Measurements from ENCODE around the gene JPH2.

- TF ChIP-seq, protein P1, sequence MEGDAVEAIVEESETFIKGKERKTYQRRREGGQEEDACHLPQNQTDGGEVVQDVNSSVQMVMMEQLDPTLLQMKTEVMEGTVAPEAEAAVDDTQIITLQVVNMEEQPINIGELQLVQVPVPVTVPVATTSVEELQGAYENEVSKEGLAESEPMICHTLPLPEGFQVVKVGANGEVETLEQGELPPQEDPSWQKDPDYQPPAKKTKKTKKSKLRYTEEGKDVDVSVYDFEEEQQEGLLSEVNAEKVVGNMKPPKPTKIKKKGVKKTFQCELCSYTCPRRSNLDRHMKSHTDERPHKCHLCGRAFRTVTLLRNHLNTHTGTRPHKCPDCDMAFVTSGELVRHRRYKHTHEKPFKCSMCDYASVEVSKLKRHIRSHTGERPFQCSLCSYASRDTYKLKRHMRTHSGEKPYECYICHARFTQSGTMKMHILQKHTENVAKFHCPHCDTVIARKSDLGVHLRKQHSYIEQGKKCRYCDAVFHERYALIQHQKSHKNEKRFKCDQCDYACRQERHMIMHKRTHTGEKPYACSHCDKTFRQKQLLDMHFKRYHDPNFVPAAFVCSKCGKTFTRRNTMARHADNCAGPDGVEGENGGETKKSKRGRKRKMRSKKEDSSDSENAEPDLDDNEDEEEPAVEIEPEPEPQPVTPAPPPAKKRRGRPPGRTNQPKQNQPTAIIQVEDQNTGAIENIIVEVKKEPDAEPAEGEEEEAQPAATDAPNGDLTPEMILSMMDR (IDR thresholded peaks at IDR 0.05), result peak in 1 of 4 experiments; percentile 25
- no peak for TF ChIP-seq POLR2A (IDR thresholded peaks at IDR 0.05)
- no peak for TF ChIP-seq EP300 (IDR thresholded peaks at IDR 0.05)
- TF ChIP-seq POLR2AphosphoS5 (IDR thresholded peaks at IDR 0.05), result no peak
These were observed 77.0 kb downstream of the JPH2 start for GRCh38 chr20:44109951-44110361.
